ENCODE data around the gene SGMS1. TPM values are rescaled to one million over a fixed set of nuclear protein-coding genes. Genes with fewer than 3 reads are reported as not detected.
"Not testable (repeated sequence)": the region's sequence is repeated elsewhere in the genome, so short reads cannot be mapped to it uniquely, and the experiment has no call there.

The SGMS1 gene
- total RNA-seq, 2 experiments from 2014 or later: 7.5 to 9.0 TPM

- Mint-ChIP-seq H3K27me3 (no peaks in the 10 kb centered on the region), H3K27ac (peak overlapping the region; percentile 65), H3K36me3 (ENCODE audit: low read depth) (peaks cover 24% of the 10 kb centered on the region), H3K4me1 (peaks cover 35% of the 10 kb centered on the region), H3K9me3 (ENCODE audit: low read depth) (no peaks in the 10 kb centered on the region), H3K4me3 (no peak overlapping the region)
- intact Hi-C loops (cut with DNase I, micrococcal nuclease): loop anchor here (1.0 to 2.0 kb wide), 7 partner anchors 14 to 204 kb away; no protein-coding TSS in a partner anchor
- ChIA-PET POLR2A (interaction anchor here (0.9 kb wide), 2 partner anchors 103 to 106 kb away, joined by 3 to 4 read pairs; no protein-coding TSS in a partner anchor), CTCF (interaction anchor here (0.6 to 1.9 kb wide), 7 partner anchors 10 to 205 kb away, joined by 3 to 5 read pairs (median 3); no protein-coding TSS in a partner anchor)
- peak; percentile 82 for ATAC-seq
- DNase-seq: no peak
Observed at GRCh38 chr10:50432211-50433009, 191.3 kb downstream of the SGMS1 start.

GRCh38 chr10:50431791-50432190, 192.0 kb downstream of the SGMS1 start:
- H3K36me3 Mint-ChIP-seq (ENCODE audit: low read depth): peaks cover 24% of the 10 kb centered on the region
- no peaks in the 10 kb centered on the region for H3K27me3 Mint-ChIP-seq
- peak overlapping the region; percentile 49 for H3K27ac Mint-ChIP-seq
- intact Hi-C loops (cut with DNase I, micrococcal nuclease): loop anchor here (1.0 to 2.0 kb wide), 8 partner anchors 13 to 205 kb away; no protein-coding TSS in a partner anchor
- ATAC-seq: peak; percentile 69
- H3K4me1 Mint-ChIP-seq: peaks cover 30% of the 10 kb centered on the region
- H3K4me3 Mint-ChIP-seq: no peak overlapping the region
- H3K9me3 Mint-ChIP-seq (ENCODE audit: low read depth): no peaks in the 10 kb centered on the region
- POLR2A ChIA-PET: no interaction called here
- DNase-seq: peak; percentile 42
- CTCF ChIA-PET: interaction anchor here (1.0 to 1.9 kb wide), 5 partner anchors 9 to 193 kb away, joined by 3 to 5 read pairs (median 3); no protein-coding TSS in a partner anchor

GRCh38 chr10:50431133-50431532, 192.6 kb downstream of the SGMS1 start:
- Mint-ChIP-seq H3K27me3 (no peaks in the 10 kb centered on the region), H3K4me1 (peaks cover 36% of the 10 kb centered on the region), H3K4me3 (no peak overlapping the region), H3K36me3 (ENCODE audit: low read depth) (peaks cover 28% of the 10 kb centered on the region), H3K27ac (peak overlapping the region; percentile 49), H3K9me3 (ENCODE audit: low read depth) (no peaks in the 10 kb centered on the region)
- POLR2A ChIA-PET: no interaction called here
- DNase-seq: no peak
- ATAC-seq: no peak
- CTCF ChIA-PET: interaction anchor here (1.7 to 1.9 kb wide), 2 partner anchors 9 to 65 kb away, joined by 5 read pairs; no protein-coding TSS in a partner anchor
- intact Hi-C loops (cut with DNase I, micrococcal nuclease): loop anchor here in 1 of 2 experiments (1.0 kb wide), 1 partner anchor 13 kb away; no protein-coding TSS in a partner anchor

GRCh38 chr10:50426485-50426884, 197.3 kb downstream of the SGMS1 start:
- Mint-ChIP-seq H3K4me1 (peaks cover 15% of the 10 kb centered on the region), H3K4me3 (no peak overlapping the region), H3K27ac (no peak overlapping the region), H3K9me3 (ENCODE audit: low read depth) (peaks cover 4% of the 10 kb centered on the region), H3K27me3 (no peaks in the 10 kb centered on the region), H3K36me3 (ENCODE audit: low read depth) (peaks cover 15% of the 10 kb centered on the region)
- intact Hi-C loops (cut with DNase I, micrococcal nuclease): no loop called here
- DNase-seq (no peak), ATAC-seq (peak; percentile 44)
- ChIA-PET POLR2A (interaction anchor here (0.5 kb wide), 1 partner anchor 22 kb away, joined by 4 read pairs; no protein-coding TSS in a partner anchor), CTCF (interaction anchor here (0.8 to 1.3 kb wide), 2 partner anchors 14 to 226 kb away, joined by 3 to 4 read pairs; no protein-coding TSS in a partner anchor)

GRCh38 chr10:50425215-50425614, 198.5 kb downstream of the SGMS1 start:
- intact Hi-C loops (cut with DNase I, micrococcal nuclease); H3K27ac Mint-ChIP-seq; H3K9me3 Mint-ChIP-seq (ENCODE audit: low read depth); H3K4me3 Mint-ChIP-seq; DNase-seq; POLR2A ChIA-PET; ATAC-seq; CTCF ChIA-PET; H3K27me3 Mint-ChIP-seq: not testable (repeated sequence)
- Mint-ChIP-seq H3K36me3 (ENCODE audit: low read depth) (peaks cover 13% of the 10 kb centered on the region), H3K4me1 (peaks cover 21% of the 10 kb centered on the region)

- ChIA-PET CTCF (interaction anchor here (1.8 kb wide), 1 partner anchor 8 kb away, joined by 5 read pairs; no protein-coding TSS in a partner anchor), POLR2A (no interaction called here)
- no peak overlapping the region for H3K4me3 Mint-ChIP-seq
- no peak for DNase-seq
- H3K36me3 Mint-ChIP-seq (ENCODE audit: low read depth): peaks cover 10% of the 10 kb centered on the region
- H3K9me3 Mint-ChIP-seq (ENCODE audit: low read depth): peaks cover 4% of the 10 kb centered on the region
- H3K4me1 Mint-ChIP-seq: peaks cover 34% of the 10 kb centered on the region
- intact Hi-C loops (cut with DNase I, micrococcal nuclease): no loop called here
- no peak overlapping the region for H3K27ac Mint-ChIP-seq
- ATAC-seq: no peak
- no peaks in the 10 kb centered on the region for H3K27me3 Mint-ChIP-seq
Observed at GRCh38 chr10:50423448-50423847, 200.3 kb downstream of the SGMS1 start.

- CTCF ChIA-PET: interaction anchor here (0.6 to 1.8 kb wide), 2 partner anchors 9 to 75 kb away, joined by 3 to 5 read pairs; no protein-coding TSS in a partner anchor
- no peak overlapping the region for H3K27ac Mint-ChIP-seq
- intact Hi-C loops (cut with DNase I, micrococcal nuclease): no loop called here
Observed at GRCh38 chr10:50422259-50422658, 201.5 kb downstream of the SGMS1 start.

GRCh38 chr10:50421026-50421719, 202.6 kb downstream of the SGMS1 start:
- H3K27ac Mint-ChIP-seq: no peak overlapping the region
- H3K4me3 Mint-ChIP-seq: no peak overlapping the region
- peak; percentile 25 for ATAC-seq
- DNase-seq: peak; percentile 49
- H3K4me1 Mint-ChIP-seq: peaks cover 38% of the 10 kb centered on the region
- ChIA-PET CTCF (interaction anchor here (0.6 to 1.9 kb wide), 7 partner anchors 10 to 1109 kb away, joined by 3 to 8 read pairs (median 4); no protein-coding TSS in a partner anchor), POLR2A (interaction anchor here (0.6 to 1.0 kb wide), 2 partner anchors 201 to 216 kb away, joined by 3 read pairs; no protein-coding TSS in a partner anchor)
- H3K36me3 Mint-ChIP-seq (ENCODE audit: low read depth): peaks cover 3% of the 10 kb centered on the region
- H3K27me3 Mint-ChIP-seq: no peaks in the 10 kb centered on the region
- intact Hi-C loops (cut with DNase I, micrococcal nuclease): no loop called here
- peaks cover 4% of the 10 kb centered on the region for H3K9me3 Mint-ChIP-seq (ENCODE audit: low read depth)

More at GRCh38 chr10:50422259-50422658, 201.5 kb downstream of the SGMS1 start:
- DNase-seq: no peak
- POLR2A ChIA-PET: no interaction called here
- Mint-ChIP-seq H3K36me3 (ENCODE audit: low read depth) (peaks cover 10% of the 10 kb centered on the region), H3K4me1 (peaks cover 41% of the 10 kb centered on the region), H3K9me3 (ENCODE audit: low read depth) (peaks cover 4% of the 10 kb centered on the region), H3K4me3 (no peak overlapping the region), H3K27me3 (no peaks in the 10 kb centered on the region)
- ATAC-seq: no peak

- Mint-ChIP-seq H3K4me3 (no peak overlapping the region), H3K4me1 (peaks cover 38% of the 10 kb centered on the region), H3K27me3 (no peaks in the 10 kb centered on the region), H3K27ac (no peak overlapping the region), H3K9me3 (ENCODE audit: low read depth) (peaks cover 2% of the 10 kb centered on the region), H3K36me3 (ENCODE audit: low read depth) (no peaks in the 10 kb centered on the region)
- DNase-seq (peak; percentile 25), ATAC-seq (no peak)
- intact Hi-C loops (cut with DNase I, micrococcal nuclease): no loop called here
- ChIA-PET POLR2A (interaction anchor here (1.0 kb wide), 1 partner anchor 202 kb away, joined by 3 read pairs; no protein-coding TSS in a partner anchor), CTCF (interaction anchor here (0.8 to 1.9 kb wide), 7 partner anchors 9 to 172 kb away, joined by 3 to 8 read pairs (median 3); no protein-coding TSS in a partner anchor)
Observed at GRCh38 chr10:50420196-50420595, 203.6 kb downstream of the SGMS1 start.

GRCh38 chr10:50419756-50420155, 204.0 kb downstream of the SGMS1 start:
- Mint-ChIP-seq H3K36me3 (ENCODE audit: low read depth) (no peaks in the 10 kb centered on the region), H3K9me3 (ENCODE audit: low read depth) (no peaks in the 10 kb centered on the region), H3K4me1 (peaks cover 39% of the 10 kb centered on the region), H3K27ac (no peak overlapping the region), H3K27me3 (no peaks in the 10 kb centered on the region), H3K4me3 (no peak overlapping the region)
- CTCF ChIA-PET: interaction anchor here (0.8 to 1.9 kb wide), 7 partner anchors 9 to 173 kb away, joined by 3 to 8 read pairs (median 3); no protein-coding TSS in a partner anchor
- DNase-seq (no peak), ATAC-seq (no peak)
- POLR2A ChIA-PET: interaction anchor here (1.0 kb wide), 1 partner anchor 203 kb away, joined by 3 read pairs; no protein-coding TSS in a partner anchor
- intact Hi-C loops (cut with DNase I, micrococcal nuclease): loop anchor here (2.0 to 5.0 kb wide), 2 partner anchors 13 to 52 kb away; no protein-coding TSS in a partner anchor

- intact Hi-C loops (cut with DNase I, micrococcal nuclease): loop anchor here (2.0 to 5.0 kb wide), 2 partner anchors 14 to 52 kb away; no protein-coding TSS in a partner anchor
- Mint-ChIP-seq H3K27ac (no peak overlapping the region), H3K27me3 (no peaks in the 10 kb centered on the region), H3K4me3 (no peak overlapping the region), H3K9me3 (ENCODE audit: low read depth) (no peaks in the 10 kb centered on the region), H3K4me1 (peaks cover 41% of the 10 kb centered on the region), H3K36me3 (ENCODE audit: low read depth) (no peaks in the 10 kb centered on the region)
- ATAC-seq (no peak), DNase-seq (no peak)
- CTCF ChIA-PET: interaction anchor here (1.6 to 1.9 kb wide), 2 partner anchors 8 to 22 kb away, joined by 4 to 7 read pairs; no protein-coding TSS in a partner anchor
- POLR2A ChIA-PET: no interaction called here
Observed at GRCh38 chr10:50419091-50419490, 204.7 kb downstream of the SGMS1 start.
